Measurements from ENCODE around the gene CASZ1.
A peak's percentile ranks its signal among the peaks of the same experiment; 100 is the strongest.

The CASZ1 gene

DNA sequence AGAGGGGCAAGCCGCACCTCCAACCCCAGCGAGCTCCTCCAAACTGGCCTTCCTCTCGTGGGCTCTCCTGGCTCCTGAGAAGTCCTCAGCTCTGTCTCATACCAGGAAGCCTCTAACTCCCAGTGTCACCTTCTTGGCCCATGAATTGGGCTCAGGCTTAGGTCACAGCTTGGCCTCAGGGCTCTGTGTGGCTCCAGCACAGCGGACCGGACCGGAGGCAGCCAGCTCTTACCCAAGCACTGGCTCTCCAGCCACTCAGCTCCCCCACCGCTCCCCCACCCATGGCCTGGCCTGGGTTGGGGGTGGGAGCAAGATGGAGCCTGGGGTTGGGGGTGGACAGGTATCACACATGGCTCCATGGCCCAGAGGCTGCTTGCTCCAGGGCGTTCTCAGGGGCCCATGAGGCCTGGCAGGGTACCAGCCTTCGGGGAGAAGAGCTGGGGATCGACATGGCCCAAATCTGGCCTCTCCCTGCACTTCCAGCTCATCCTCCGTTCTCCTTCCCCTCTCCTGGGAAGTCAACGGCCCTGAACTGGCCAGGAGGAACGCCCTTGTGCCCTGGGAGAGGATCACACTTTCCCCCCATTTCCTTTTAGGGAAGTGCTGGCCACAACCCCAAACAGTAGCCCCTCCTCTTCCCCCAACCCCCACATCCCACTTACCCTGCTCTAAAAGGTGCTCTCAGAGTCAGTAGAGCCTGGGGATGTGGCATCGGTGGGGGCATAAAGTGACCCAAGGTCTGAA lies 97.5 kb downstream of the CASZ1 start:
- TF ChIP-seq, protein P1, sequence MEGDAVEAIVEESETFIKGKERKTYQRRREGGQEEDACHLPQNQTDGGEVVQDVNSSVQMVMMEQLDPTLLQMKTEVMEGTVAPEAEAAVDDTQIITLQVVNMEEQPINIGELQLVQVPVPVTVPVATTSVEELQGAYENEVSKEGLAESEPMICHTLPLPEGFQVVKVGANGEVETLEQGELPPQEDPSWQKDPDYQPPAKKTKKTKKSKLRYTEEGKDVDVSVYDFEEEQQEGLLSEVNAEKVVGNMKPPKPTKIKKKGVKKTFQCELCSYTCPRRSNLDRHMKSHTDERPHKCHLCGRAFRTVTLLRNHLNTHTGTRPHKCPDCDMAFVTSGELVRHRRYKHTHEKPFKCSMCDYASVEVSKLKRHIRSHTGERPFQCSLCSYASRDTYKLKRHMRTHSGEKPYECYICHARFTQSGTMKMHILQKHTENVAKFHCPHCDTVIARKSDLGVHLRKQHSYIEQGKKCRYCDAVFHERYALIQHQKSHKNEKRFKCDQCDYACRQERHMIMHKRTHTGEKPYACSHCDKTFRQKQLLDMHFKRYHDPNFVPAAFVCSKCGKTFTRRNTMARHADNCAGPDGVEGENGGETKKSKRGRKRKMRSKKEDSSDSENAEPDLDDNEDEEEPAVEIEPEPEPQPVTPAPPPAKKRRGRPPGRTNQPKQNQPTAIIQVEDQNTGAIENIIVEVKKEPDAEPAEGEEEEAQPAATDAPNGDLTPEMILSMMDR (IDR thresholded peaks at IDR 0.05), result no peak
- peaks cover 44% of the 10 kb centered on the region for H3K27me3 ChIP-seq
- H3K4me1 ChIP-seq (ENCODE audit: control insufficient read depth in 1 of 2, insufficient read depth in 1 of 2, low read depth in 1 of 2, low read length in 1 of 2), result peaks cover 3 to 9% of the 10 kb centered on the region in 2 experiments
- no peaks in the 10 kb centered on the region for H3K9me3 ChIP-seq
- no peak overlapping the region for H3K4me3 ChIP-seq (ENCODE audit: low read depth in 1 of 2, low read length in 1 of 2)
- no peaks in the 10 kb centered on the region for H3K36me3 ChIP-seq
- H3K27ac ChIP-seq, result no peak overlapping the region

DNA sequence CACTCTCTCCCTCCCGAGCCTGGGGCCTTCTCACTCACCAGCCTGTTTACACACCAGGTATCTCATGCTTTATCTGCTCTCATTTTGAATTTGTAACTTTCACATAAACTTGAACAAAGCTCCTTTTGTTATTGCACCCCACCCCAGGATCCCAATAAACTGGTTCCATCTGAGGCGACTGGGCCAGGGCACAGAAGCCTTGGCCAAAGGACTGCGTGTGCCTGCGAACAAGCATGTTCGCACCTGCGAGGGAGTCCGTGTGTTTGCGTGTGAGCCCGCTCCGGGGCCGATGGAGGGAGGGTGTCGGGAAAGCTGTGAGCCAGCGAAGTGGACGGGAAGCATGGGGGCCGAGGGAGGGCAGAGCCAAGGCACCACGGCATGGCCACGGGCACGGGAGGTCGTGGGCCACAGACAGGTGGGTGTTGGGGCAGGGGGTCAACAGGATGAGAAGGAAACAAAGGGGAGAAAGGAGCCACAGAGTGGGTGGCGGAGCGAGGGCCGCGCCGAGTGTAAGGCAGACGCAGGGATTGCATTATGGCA lies 98.8 kb downstream of the CASZ1 start:
- no peaks in the 10 kb centered on the region for H3K9me3 ChIP-seq
- H3K4me3 ChIP-seq (ENCODE audit: low read depth in 1 of 2, low read length in 1 of 2), result no peak overlapping the region
- peaks cover 44% of the 10 kb centered on the region for H3K27me3 ChIP-seq
- H3K27ac ChIP-seq, result no peak overlapping the region
- H3K36me3 ChIP-seq, result no peaks in the 10 kb centered on the region
- TF ChIP-seq, protein P1 (IDR thresholded peaks at IDR 0.05), result no peak
- H3K4me1 ChIP-seq (ENCODE audit: control insufficient read depth in 1 of 2, insufficient read depth in 1 of 2, low read depth in 1 of 2, low read length in 1 of 2), result peaks cover 11 to 17% of the 10 kb centered on the region in 2 experiments

DNA sequence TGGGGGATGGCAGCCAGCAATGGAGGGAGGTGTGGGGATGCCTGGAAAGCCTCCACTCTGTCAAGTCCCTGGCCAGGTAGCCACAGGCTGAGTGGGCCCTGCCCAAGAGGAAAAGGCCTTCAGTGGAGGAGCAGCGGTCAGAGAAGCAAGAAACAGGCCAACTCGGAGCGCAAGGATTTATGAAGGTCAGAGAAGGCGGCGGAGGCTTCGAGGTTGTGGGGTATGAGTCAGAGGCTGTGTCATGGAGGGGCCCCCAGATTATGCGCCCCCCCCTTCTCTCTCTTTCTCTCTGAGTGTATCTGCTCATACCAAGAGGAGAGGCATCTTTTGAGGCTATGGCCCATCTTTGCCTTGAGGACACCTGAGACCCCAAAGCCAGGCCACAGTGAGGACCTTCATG lies 99.5 kb downstream of the CASZ1 start:
- Histone ChIP-seq H3K27ac (no peak overlapping the region), H3K36me3 (no peaks in the 10 kb centered on the region), H3K4me1 (ENCODE audit: control insufficient read depth in 1 of 2, insufficient read depth in 1 of 2, low read depth in 1 of 2, low read length in 1 of 2) (peaks cover 15 to 25% of the 10 kb centered on the region in 2 experiments), H3K27me3 (peaks cover 44% of the 10 kb centered on the region), H3K9me3 (no peaks in the 10 kb centered on the region), H3K4me3 (ENCODE audit: low read depth in 1 of 2, low read length in 1 of 2) (no peak overlapping the region)
- TF ChIP-seq, protein P1 (IDR thresholded peaks at IDR 0.05), result no peak

DNA sequence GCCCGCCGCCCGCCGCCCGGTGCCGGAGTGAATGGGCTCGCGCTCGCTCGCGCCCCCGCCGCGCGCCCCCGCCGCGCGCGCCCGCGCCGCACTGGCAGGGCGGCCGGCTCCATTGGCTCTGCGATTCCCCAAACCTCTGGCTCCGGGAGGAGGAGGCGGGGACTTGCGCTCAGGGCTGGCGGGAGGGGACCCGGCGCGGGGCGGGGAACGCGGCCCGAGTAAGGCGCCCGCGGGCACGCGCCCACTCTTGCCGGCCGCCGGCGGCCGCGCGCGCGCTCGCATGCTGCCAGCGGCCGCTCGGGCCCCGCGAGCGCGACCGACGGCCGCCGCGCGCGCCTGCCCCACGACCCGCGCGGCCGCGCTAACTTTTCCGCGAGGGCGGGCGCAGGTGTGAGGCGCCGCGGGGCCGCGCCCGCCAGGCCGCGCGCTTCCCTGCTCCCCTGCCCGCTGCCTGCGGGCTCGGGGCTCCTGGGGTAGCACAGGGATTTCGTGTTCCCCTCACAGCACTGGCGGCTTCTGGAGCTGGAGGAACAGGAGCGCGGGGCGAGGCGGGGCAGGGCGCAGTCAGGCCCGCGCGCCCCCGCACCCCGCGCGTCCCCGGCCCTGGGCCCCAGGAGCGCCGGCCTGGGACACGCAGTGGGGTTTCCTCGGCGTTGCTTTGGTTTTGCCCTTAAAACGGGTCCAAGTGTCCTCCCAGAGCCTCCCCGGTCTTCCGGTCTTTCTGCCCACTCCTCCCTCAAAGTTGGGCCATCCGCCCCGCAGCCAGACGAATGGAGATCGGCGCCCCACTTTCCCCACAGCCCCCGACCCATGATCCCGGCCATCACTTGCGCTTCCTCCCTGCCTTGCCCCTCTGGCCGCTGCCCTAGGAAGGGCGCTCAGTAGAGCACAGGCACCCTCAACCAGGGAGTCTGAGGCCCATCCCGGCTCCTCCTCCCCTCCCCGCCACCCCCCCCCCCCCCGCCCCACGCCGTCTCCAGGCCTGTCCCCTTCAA lies 101.5 kb downstream of the CASZ1 start:
- no peaks in the 10 kb centered on the region for H3K9me3 ChIP-seq
- TF ChIP-seq, protein P1 (IDR thresholded peaks at IDR 0.05), result no peak
- H3K27me3 ChIP-seq, result peaks cover 37% of the 10 kb centered on the region
- peaks cover 20 to 30% of the 10 kb centered on the region in 2 experiments for H3K4me1 ChIP-seq (ENCODE audit: control insufficient read depth in 1 of 2, insufficient read depth in 1 of 2, low read depth in 1 of 2, low read length in 1 of 2)
- H3K4me3 ChIP-seq (ENCODE audit: low read depth in 1 of 2, low read length in 1 of 2), result peak overlapping the region; percentile 52 to 76
- peak overlapping the region; percentile 62 for H3K27ac ChIP-seq
- H3K36me3 ChIP-seq, result no peaks in the 10 kb centered on the region

DNA sequence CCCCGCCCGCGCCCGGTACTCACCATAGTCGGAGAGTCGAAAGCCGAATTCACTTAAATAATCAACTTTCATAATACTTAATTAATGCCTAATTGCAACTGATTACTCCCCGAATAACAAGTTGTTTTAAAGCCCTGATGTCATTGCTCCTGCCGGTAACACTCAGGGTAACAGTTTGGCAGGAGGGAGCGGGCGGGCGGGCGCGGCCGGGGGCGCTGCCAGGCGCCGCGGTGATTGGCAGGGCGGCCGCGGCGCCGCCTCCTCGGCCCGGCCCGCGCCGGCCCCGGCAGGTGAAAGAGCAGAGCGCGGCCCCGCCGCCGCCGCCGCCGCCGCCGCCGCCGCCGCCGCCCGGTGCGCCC lies 102.2 kb downstream of the CASZ1 start:
- TF ChIP-seq, protein P1 (IDR thresholded peaks at IDR 0.05), result no peak
- peak overlapping the region; percentile 95 for H3K27ac ChIP-seq
- no peaks in the 10 kb centered on the region for H3K9me3 ChIP-seq
- H3K4me3 ChIP-seq (ENCODE audit: low read depth in 1 of 2, low read length in 1 of 2), result peak overlapping the region; percentile 76 to 77
- peaks cover 27 to 37% of the 10 kb centered on the region in 2 experiments for H3K4me1 ChIP-seq (ENCODE audit: control insufficient read depth in 1 of 2, insufficient read depth in 1 of 2, low read depth in 1 of 2, low read length in 1 of 2)
- peaks cover 35% of the 10 kb centered on the region for H3K27me3 ChIP-seq
- no peaks in the 10 kb centered on the region for H3K36me3 ChIP-seq
